AG10803 (cell line): ENCODE results near the gene PHGDH.

Experiments used
- DNase-seq: peaks from one replicate; pipeline ENCODE4 v3.0.0; 2010; ENCODE audit warnings: low read depth
- H3K4me3 ChIP-seq: 2 replicates; pipeline ENCODE4 v1.5.1; 2011; ENCODE audit warnings: mild to moderate bottlenecking, low read length, control low read depth
- TF ChIP-seq, protein P1 (sequence below): conservative IDR thresholded peaks from 2 replicates; pipeline ENCODE4 v1.5.1; 2011; ENCODE audit warnings: mild to moderate bottlenecking, low read length, control low read depth, inconsistent platforms

PHGDH gene

DNA sequence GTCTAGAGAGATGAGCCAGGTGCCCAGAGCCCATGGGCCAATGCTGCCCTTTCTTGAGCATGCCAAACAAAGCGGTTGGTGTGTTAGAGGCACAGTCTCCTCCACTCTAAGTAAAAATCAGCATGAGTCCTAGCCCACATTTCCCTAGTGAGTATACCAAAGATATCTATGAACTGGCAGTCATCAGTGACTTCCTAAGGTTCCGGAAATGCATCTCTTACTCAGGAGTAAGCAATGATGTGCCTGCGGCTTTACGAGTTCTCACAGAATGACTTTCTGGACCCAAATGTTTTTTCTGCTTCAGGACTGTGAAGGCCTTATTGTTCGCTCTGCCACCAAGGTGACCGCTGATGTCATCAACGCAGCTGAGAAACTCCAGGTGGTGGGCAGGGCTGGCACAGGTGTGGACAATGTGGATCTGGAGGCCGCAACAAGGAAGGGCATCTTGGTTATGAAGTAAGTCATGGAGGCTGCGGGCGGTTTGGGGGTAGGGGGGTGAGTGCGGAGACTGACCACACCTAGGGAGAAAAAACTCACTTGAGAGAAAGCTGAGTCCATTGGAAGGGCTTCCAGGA is 9.2 kb downstream of the PHGDH start:
- H3K4me3 ChIP-seq: no peak overlapping the region
- no peak for DNase-seq
- TF ChIP-seq, protein P1, sequence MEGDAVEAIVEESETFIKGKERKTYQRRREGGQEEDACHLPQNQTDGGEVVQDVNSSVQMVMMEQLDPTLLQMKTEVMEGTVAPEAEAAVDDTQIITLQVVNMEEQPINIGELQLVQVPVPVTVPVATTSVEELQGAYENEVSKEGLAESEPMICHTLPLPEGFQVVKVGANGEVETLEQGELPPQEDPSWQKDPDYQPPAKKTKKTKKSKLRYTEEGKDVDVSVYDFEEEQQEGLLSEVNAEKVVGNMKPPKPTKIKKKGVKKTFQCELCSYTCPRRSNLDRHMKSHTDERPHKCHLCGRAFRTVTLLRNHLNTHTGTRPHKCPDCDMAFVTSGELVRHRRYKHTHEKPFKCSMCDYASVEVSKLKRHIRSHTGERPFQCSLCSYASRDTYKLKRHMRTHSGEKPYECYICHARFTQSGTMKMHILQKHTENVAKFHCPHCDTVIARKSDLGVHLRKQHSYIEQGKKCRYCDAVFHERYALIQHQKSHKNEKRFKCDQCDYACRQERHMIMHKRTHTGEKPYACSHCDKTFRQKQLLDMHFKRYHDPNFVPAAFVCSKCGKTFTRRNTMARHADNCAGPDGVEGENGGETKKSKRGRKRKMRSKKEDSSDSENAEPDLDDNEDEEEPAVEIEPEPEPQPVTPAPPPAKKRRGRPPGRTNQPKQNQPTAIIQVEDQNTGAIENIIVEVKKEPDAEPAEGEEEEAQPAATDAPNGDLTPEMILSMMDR: no peak

DNA sequence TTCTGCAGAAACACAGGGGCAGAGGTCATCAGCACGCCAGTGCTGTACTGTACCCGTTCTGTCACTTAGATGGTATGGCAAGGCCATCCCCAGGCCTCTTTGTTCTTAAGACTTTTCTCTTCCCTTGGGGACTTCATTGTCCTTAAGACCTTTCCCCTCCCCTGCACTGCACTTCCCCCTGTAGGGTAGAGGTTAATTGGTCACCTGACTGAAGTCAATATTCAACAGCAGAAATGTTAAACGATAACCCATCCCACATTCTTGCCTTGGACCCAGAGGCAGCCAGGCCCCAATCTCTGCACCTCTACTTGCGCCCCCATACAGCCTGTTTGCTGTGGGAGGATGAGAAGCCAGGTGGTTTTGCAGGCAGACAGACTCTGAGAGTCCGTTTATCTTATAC is 10.2 kb downstream of the PHGDH start:
- DNase-seq: no peak
- no peak overlapping the region for H3K4me3 ChIP-seq
- TF ChIP-seq, protein P1: no peak

DNA sequence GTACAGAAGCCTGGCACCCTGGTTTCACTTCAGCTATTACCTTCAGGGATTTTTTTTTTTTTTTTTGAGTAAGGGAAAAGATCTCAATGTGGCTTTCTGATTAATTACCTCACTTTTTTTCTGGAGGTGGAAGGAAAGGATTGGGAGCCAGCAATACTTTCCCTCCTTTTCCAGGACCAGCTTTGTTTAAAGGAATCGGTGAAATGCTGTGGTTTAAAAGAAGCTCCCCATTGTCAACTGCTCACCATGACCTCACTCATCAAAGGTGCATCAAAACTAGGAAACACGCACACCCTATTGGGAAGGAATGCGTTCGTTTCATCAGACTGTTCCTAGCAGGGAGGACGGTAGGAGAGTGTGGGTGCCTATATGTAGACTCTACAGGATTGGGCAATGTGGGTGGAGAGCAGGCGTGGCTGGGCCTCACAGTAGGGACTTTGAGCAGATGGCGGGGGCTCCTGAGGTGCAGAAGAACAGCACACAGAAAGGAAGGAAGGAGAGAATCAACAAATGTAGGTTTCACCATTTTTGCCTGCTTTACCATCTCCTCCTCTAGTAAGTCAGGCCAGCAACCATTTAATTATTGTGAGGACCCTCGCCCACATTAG is 13.0 kb downstream of the PHGDH start:
- TF ChIP-seq, protein P1: no peak
- no peak overlapping the region for H3K4me3 ChIP-seq
- DNase-seq: no peak

DNA sequence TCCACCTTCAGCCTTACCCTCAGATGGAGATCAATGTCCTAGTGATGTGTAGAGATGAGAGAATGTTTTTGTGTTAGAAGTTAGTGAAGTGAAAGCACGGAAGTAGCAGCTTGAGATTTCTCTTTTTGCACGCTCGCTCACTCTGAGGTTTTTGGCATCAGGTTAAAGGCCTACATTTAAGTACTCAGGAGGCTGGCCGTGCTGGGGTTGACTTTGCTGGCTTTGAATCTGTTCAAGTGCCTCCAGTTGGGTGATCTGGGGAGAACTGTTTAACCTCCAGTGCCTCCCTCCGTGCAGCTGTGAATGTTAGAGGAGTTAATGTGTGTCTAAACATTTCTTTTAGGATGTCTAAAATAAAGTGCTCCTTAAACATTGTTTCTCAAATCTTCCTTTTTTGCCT is 13.9 kb downstream of the PHGDH start:
- TF ChIP-seq, protein P1: no peak
- no peak overlapping the region for H3K4me3 ChIP-seq
- DNase-seq: no peak

DNA sequence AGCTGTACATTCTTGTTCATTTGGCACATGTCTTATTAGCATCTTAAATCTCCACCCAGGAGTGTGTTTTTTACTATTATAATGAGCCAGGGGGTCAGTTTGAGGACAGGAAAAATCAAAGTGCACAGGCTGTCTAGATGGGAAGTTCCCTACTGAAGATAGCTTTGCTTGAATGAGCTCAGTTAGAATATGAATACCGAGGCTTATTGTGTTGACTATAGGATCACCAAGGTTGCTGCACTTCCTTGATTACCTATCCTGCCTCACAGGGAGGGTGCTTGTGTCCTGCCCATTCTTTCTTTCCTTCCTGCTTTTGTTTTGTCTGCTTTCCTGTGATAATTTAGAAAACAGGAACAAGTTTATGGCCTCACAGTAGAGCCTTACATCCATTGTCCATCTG is 16.3 kb downstream of the PHGDH start:
- TF ChIP-seq, protein P1: no peak
- no peak for DNase-seq

DNA sequence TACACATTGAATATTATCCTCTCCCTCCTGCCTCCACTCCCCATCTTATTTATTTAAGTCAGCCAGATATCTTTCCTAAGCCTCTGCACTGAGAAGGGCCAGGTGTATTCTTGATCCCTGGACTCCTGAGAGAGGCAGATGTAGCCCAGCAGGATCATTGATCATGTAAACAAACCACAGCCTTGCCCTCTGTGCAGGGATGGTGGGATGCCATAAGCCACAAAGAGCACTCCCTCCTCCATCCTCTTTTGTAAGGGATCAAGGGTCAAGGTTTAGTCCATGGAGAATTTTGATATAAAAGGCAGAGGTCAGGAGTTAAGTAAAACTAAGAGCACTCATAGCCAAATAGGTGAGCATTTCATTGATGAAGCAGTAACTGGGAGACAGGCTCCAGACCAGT is 17.3 kb downstream of the PHGDH start:
- TF ChIP-seq, protein P1: no peak
- no peak overlapping the region for H3K4me3 ChIP-seq
- DNase-seq: no peak

More for the DNA sequence above, 16.3 kb downstream of the PHGDH start:
- H3K4me3 ChIP-seq: no peak overlapping the region

DNA sequence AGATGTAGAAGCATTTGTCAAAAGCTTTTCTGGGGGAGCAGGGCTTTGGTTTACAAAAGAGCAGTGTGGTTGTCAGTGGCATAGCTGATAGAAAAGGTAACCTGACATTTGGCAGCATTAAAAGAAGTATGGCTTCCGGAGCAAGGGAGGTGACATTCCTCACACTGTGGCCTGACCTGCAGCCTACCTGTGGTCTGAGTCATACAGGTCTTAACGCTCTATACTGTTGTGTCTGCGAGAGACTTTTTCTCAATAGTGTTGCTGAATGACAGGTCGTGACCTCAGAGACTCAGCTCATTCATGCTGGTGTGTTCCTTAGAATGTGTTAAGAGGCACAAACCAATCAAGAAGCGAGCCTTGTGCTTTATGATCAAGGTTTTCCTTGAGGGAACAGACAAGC is 19.3 kb downstream of the PHGDH start:
- no peak for DNase-seq
- TF ChIP-seq, protein P1: no peak

More for the DNA sequence above, 19.3 kb downstream of the PHGDH start:
- no peak overlapping the region for H3K4me3 ChIP-seq
